CD4-positive, alpha-beta memory T cell (primary cell): ENCODE results near the gene OR2V2. TPM values are rescaled to one million over a fixed set of nuclear protein-coding genes. Genes with fewer than 3 reads are reported as not detected.

Experiments used
- CTCF ChIA-PET: fragments of 350-600 bp; sonication (Branson Sonifier 250); formaldehyde crosslinking; loops from one replicate; lab custom pipeline; 2021; ENCODE audit warnings: inconsistent platforms; ENCODE audit not compliant: partially characterized antibody; lab: Charles Lee
- POLR2A ChIA-PET: fragments of 350-600 bp; sonication (Branson Sonifier 250); formaldehyde crosslinking; loops from one replicate; lab custom pipeline; 2021; ENCODE audit not compliant: partially characterized antibody; lab: Charles Lee
- DNase-seq, 5 donors: peaks; one replicate each; pipeline versions ENCODE4 v3.0.0 to v3.0.0-alpha.2; 2020 to 2022; ENCODE audit warnings: mixed read lengths in 1 of 5
- H3K27ac ChIP-seq: one replicate; pipeline ENCODE4 v1.7.0; 2013; ENCODE audit warnings: low read depth, low read length
- H3K27me3 ChIP-seq: 2 replicates; pipeline ENCODE4 v1.7.0; 2013; ENCODE audit warnings: mild to moderate bottlenecking, low read length, moderate library complexity; ENCODE audit not compliant: insufficient read depth
- H3K36me3 ChIP-seq: 2 replicates; pipeline ENCODE4 v1.7.0; 2013; ENCODE audit warnings: mild to moderate bottlenecking, low read length, moderate library complexity; ENCODE audit not compliant: insufficient read depth
- H3K4me1 ChIP-seq: 2 replicates; pipeline ENCODE4 v1.7.0; 2013; ENCODE audit warnings: mild to moderate bottlenecking, low read length, moderate library complexity; ENCODE audit not compliant: insufficient read depth
- H3K4me3 ChIP-seq, 2 donors: one replicate each; pipeline ENCODE4 v1.7.0; 2013; ENCODE audit warnings: low read length in 2 of 2, mild to moderate bottlenecking in 1 of 2
- H3K9me3 ChIP-seq, 2 donors: one replicate each; pipeline ENCODE4 v1.7.0; 2013; ENCODE audit warnings: low read length in 2 of 2, control low read depth in 1 of 2; ENCODE audit not compliant: control insufficient read depth in 1 of 2
- H3K27ac Mint-ChIP-seq, 7 donors: one replicate each; pipeline ENCODE4 v1.8.0; 2020 to 2021; ENCODE audit warnings: mixed read lengths in 7 of 7, mild to moderate bottlenecking in 6 of 7, inconsistent platforms in 3 of 7, moderate library complexity in 3 of 7
- H3K27me3 Mint-ChIP-seq, 2 donors: one replicate each; pipeline ENCODE4 v1.8.0; 2020 to 2021; ENCODE audit warnings: mixed read lengths in 2 of 2
- H3K36me3 Mint-ChIP-seq, 2 donors: one replicate each; pipeline ENCODE4 v1.8.0; 2020 to 2021; ENCODE audit warnings: mixed read lengths in 2 of 2, inconsistent platforms in 1 of 2, mild to moderate bottlenecking in 1 of 2
- H3K4me1 Mint-ChIP-seq, 4 donors: one replicate each; pipeline ENCODE4 v1.8.0; 2020 to 2021; ENCODE audit warnings: mixed read lengths in 4 of 4, mild to moderate bottlenecking in 1 of 4
- H3K4me3 Mint-ChIP-seq, 8 donors: one replicate each; pipeline ENCODE4 v1.8.0; 2020 to 2021; ENCODE audit warnings: mixed read lengths in 8 of 8, mild to moderate bottlenecking in 7 of 8, moderate library complexity in 6 of 8, inconsistent platforms in 3 of 8
- H3K9me3 Mint-ChIP-seq, 8 donors: one replicate each; pipeline ENCODE4 v1.8.0; 2020 to 2021; ENCODE audit warnings: mixed read lengths in 8 of 8, mild to moderate bottlenecking in 5 of 8, inconsistent platforms in 3 of 8, moderate library complexity in 1 of 8
- intact Hi-C: fragments of 100-400 bp; cut with micrococcal nuclease; formaldehyde crosslinking; loops from one replicate; pipeline ENCODE4 v1.15.1; 2023
- polyA plus RNA-seq, 2 donors: library from polyadenylated mRNA; unstranded; fragments of 300-500 nt; fragmentation: Illumina TruSeq; gene quantifications; one replicate each; pipeline ENCODE4 v1.2.3, GENCODE V29; 2021
- total RNA-seq, 2 experiments: library from RNA; stranded (reverse); gene quantifications; one replicate each; pipeline ENCODE4 v1.2.3, GENCODE V29; 2021

Gene OR2V2
- total and polyA plus RNA-seq, 4 experiments from 2014 or later = not detected

GRCh38 chr5:181134259-181134658, 13.1 kb upstream of the OR2V2 start:
- H3K4me1 Mint-ChIP-seq = peaks cover 0 to 1% (median 0%) of the 10 kb centered on the region in 4 donors
- no peak overlapping the region for H3K27ac Mint-ChIP-seq
- ChIA-PET POLR2A (no interaction called here), CTCF (no interaction called here)
- no peak for DNase-seq
- Histone ChIP-seq H3K4me3 (no peak overlapping the region), H3K4me1 (no peaks in the 10 kb centered on the region), H3K27ac (no peak overlapping the region), H3K36me3 (no peaks in the 10 kb centered on the region), H3K27me3 (no peaks in the 10 kb centered on the region), H3K9me3 (no peaks in the 10 kb centered on the region)
- no peaks in the 10 kb centered on the region for H3K36me3 Mint-ChIP-seq
- intact Hi-C loops = no loop called here
- no peak overlapping the region for H3K4me3 Mint-ChIP-seq
- peaks cover 3 to 31% (median 23%) of the 10 kb centered on the region in 8 donors for H3K9me3 Mint-ChIP-seq
- H3K27me3 Mint-ChIP-seq = peaks cover 28% of the 10 kb centered on the region in 2 donors

GRCh38 chr5:181136361-181136955, 10.9 kb upstream of the OR2V2 start:
- Mint-ChIP-seq H3K9me3 (peaks cover 3 to 49% (median 36%) of the 10 kb centered on the region in 8 donors), H3K27ac (no peak overlapping the region), H3K36me3 (no peaks in the 10 kb centered on the region), H3K4me3 (no peak overlapping the region), H3K27me3 (peaks cover 20 to 24% of the 10 kb centered on the region in 2 donors), H3K4me1 (peaks cover 0 to 1% (median 0%) of the 10 kb centered on the region in 4 donors)
- intact Hi-C loops = no loop called here
- CTCF ChIA-PET = no interaction called here
- Histone ChIP-seq H3K9me3 (no peaks in the 10 kb centered on the region), H3K4me1 (no peaks in the 10 kb centered on the region), H3K36me3 (no peaks in the 10 kb centered on the region), H3K27ac (no peak overlapping the region), H3K4me3 (no peak overlapping the region), H3K27me3 (no peaks in the 10 kb centered on the region)
- no peak for DNase-seq
- POLR2A ChIA-PET = no interaction called here

- H3K36me3 Mint-ChIP-seq = no peaks in the 10 kb centered on the region
These were observed 9.1 kb upstream of the OR2V2 start for GRCh38 chr5:181138258-181138657.

GRCh38 chr5:181140766-181141165, 6.6 kb upstream of the OR2V2 start:
- no peaks in the 10 kb centered on the region for H3K36me3 ChIP-seq
- no peak overlapping the region for H3K27ac ChIP-seq
- no peaks in the 10 kb centered on the region for H3K4me1 Mint-ChIP-seq
- H3K9me3 Mint-ChIP-seq = peaks cover 3 to 44% (median 30%) of the 10 kb centered on the region in 8 donors
- no peaks in the 10 kb centered on the region for H3K4me1 ChIP-seq
- no peaks in the 10 kb centered on the region for H3K27me3 ChIP-seq
- H3K27ac Mint-ChIP-seq = no peak overlapping the region
- POLR2A ChIA-PET = no interaction called here
- H3K9me3 ChIP-seq = no peaks in the 10 kb centered on the region
- no peak overlapping the region for H3K4me3 Mint-ChIP-seq
- intact Hi-C loops = no loop called here
- DNase-seq = no peak
- CTCF ChIA-PET = no interaction called here
- H3K4me3 ChIP-seq = no peak overlapping the region
- peaks cover 19 to 35% of the 10 kb centered on the region in 2 donors for H3K27me3 Mint-ChIP-seq
- H3K36me3 Mint-ChIP-seq = no peaks in the 10 kb centered on the region

More at GRCh38 chr5:181138258-181138657, 9.1 kb upstream of the OR2V2 start:
- H3K9me3 ChIP-seq = no peaks in the 10 kb centered on the region
- H3K4me3 ChIP-seq = no peak overlapping the region
- no peaks in the 10 kb centered on the region for H3K27me3 ChIP-seq
- Mint-ChIP-seq H3K9me3 (peaks cover 3 to 50% (median 36%) of the 10 kb centered on the region in 8 donors), H3K4me1 (peaks cover 0 to 1% (median 0%) of the 10 kb centered on the region in 4 donors), H3K27ac (no peak overlapping the region), H3K4me3 (no peak overlapping the region), H3K27me3 (peaks cover 17 to 24% of the 10 kb centered on the region in 2 donors)
- H3K36me3 ChIP-seq = no peaks in the 10 kb centered on the region
- ChIA-PET CTCF (no interaction called here), POLR2A (no interaction called here)
- no peak overlapping the region for H3K27ac ChIP-seq
- DNase-seq = no peak
- intact Hi-C loops = no loop called here
- H3K4me1 ChIP-seq = no peaks in the 10 kb centered on the region

GRCh38 chr5:181142054-181142453, 5.3 kb upstream of the OR2V2 start:
- Mint-ChIP-seq H3K27ac (peak overlapping the region in 1 of 7 donors; percentile 58), H3K4me3 (no peak overlapping the region), H3K36me3 (no peaks in the 10 kb centered on the region), H3K9me3 (peaks cover 3 to 38% (median 29%) of the 10 kb centered on the region in 8 donors), H3K4me1 (no peaks in the 10 kb centered on the region), H3K27me3 (peaks cover 22 to 40% of the 10 kb centered on the region in 2 donors)
- Histone ChIP-seq H3K36me3 (no peaks in the 10 kb centered on the region), H3K9me3 (no peaks in the 10 kb centered on the region), H3K4me1 (no peaks in the 10 kb centered on the region), H3K4me3 (no peak overlapping the region), H3K27ac (no peak overlapping the region), H3K27me3 (no peaks in the 10 kb centered on the region)
- POLR2A ChIA-PET = no interaction called here
- CTCF ChIA-PET = no interaction called here
- DNase-seq = no peak
- intact Hi-C loops = no loop called here

- Histone ChIP-seq H3K4me3 (no peak overlapping the region), H3K4me1 (no peaks in the 10 kb centered on the region), H3K36me3 (no peaks in the 10 kb centered on the region), H3K27ac (no peak overlapping the region), H3K27me3 (no peaks in the 10 kb centered on the region), H3K9me3 (no peaks in the 10 kb centered on the region)
- ChIA-PET CTCF (no interaction called here), POLR2A (no interaction called here)
- intact Hi-C loops = no loop called here
- H3K36me3 Mint-ChIP-seq = no peaks in the 10 kb centered on the region
- H3K4me3 Mint-ChIP-seq = no peak overlapping the region
- H3K9me3 Mint-ChIP-seq = peaks cover 0 to 13% (median 7%) of the 10 kb centered on the region in 8 donors
- H3K4me1 Mint-ChIP-seq = no peaks in the 10 kb centered on the region
- no peak for DNase-seq
- H3K27ac Mint-ChIP-seq = no peak overlapping the region
- peaks cover 37 to 59% of the 10 kb centered on the region in 2 donors for H3K27me3 Mint-ChIP-seq
These were observed 2.3 kb upstream of the OR2V2 start for GRCh38 chr5:181145133-181145532.

GRCh38 chr5:181149355-181149754, 2.0 kb downstream of the OR2V2 start:
- peaks cover 26 to 38% of the 10 kb centered on the region in 2 donors for H3K27me3 Mint-ChIP-seq
- no peak for DNase-seq
- no peaks in the 10 kb centered on the region for H3K9me3 ChIP-seq
- H3K36me3 ChIP-seq = no peaks in the 10 kb centered on the region
- H3K4me3 ChIP-seq = no peak overlapping the region
- no peak overlapping the region for H3K27ac ChIP-seq
- peaks cover 0 to 4% (median 1%) of the 10 kb centered on the region in 4 donors for H3K4me1 Mint-ChIP-seq
- ChIA-PET CTCF (no interaction called here), POLR2A (no interaction called here)
- H3K9me3 Mint-ChIP-seq = peaks cover 0 to 2% (median 0%) of the 10 kb centered on the region in 8 donors
- H3K36me3 Mint-ChIP-seq = no peaks in the 10 kb centered on the region
- no peak overlapping the region for H3K27ac Mint-ChIP-seq
- no peaks in the 10 kb centered on the region for H3K27me3 ChIP-seq
- H3K4me1 ChIP-seq = peaks cover 4% of the 10 kb centered on the region
- H3K4me3 Mint-ChIP-seq = no peak overlapping the region
- intact Hi-C loops = no loop called here
